Ectodermal cell (in vitro differentiated cells): ENCODE results near the gene SLC39A2.

Experiments used
- H3K27ac ChIP-seq: 2 replicates; pipeline ENCODE4 v1.7.0; 2013; ENCODE audit warnings: mild to moderate bottlenecking, low read depth, low read length; ENCODE audit not compliant: insufficient read depth, poor library complexity, severe bottlenecking
- H3K27me3 ChIP-seq: 2 replicates; pipeline ENCODE4 v1.7.0; 2013; ENCODE audit warnings: mild to moderate bottlenecking, low read length; ENCODE audit not compliant: insufficient read depth, control insufficient read depth, poor library complexity, severe bottlenecking
- H3K36me3 ChIP-seq: one replicate; pipeline ENCODE4 v1.7.0; 2013; ENCODE audit warnings: low read length; ENCODE audit not compliant: control insufficient read depth, insufficient read depth
- H3K4me1 ChIP-seq: one replicate; pipeline ENCODE4 v1.7.0; 2013; ENCODE audit warnings: low read length; ENCODE audit not compliant: control insufficient read depth, insufficient read depth
- H3K4me3 ChIP-seq: 2 replicates; pipeline ENCODE4 v1.7.0; 2013; ENCODE audit warnings: low read depth, low read length, control low read depth; ENCODE audit not compliant: insufficient read depth
- H3K9me3 ChIP-seq: 2 replicates; pipeline ENCODE4 v1.7.0; 2013; ENCODE audit warnings: mild to moderate bottlenecking, low read length, moderate library complexity; ENCODE audit not compliant: control insufficient read depth
- WGBS, 2 experiments: methylation state at CpG; one replicate each; pipeline ENCODE4 v1.1.7; 2013; ENCODE audit warnings: missing lambda C conversion rate in 2 of 2; 5-methylcytosine and 5-hydroxymethylcytosine counted together

SLC39A2 gene

GRCh38 chr14:21024585-21025370 lies 25.7 kb downstream of the SLC39A2 start, which contains the start of gene NDRG2:
NDRG2 (minus strand) TSS chr14:21025061; CDS start chr14:21023315, 1,746 bp downstream.
- Histone ChIP-seq H3K4me3 (peak within 1 kb of the TSS; percentile 46), H3K27ac (no peak within 1 kb of the TSS), H3K27me3 (peaks cover 58% of the 10 kb centered on the region), H3K4me1 (peaks cover 16% of the 10 kb centered on the region), H3K36me3 (no peaks in the 10 kb centered on the region), H3K9me3 (no peaks in the 10 kb centered on the region)
- 1% methylated on average over 63 to 71 of the region's 72 CpGs for WGBS, 2 experiments

GRCh38 chr14:21025371-21026273 lies 26.5 kb downstream of the SLC39A2 start:
- peaks cover 16% of the 10 kb centered on the region for H3K4me1 ChIP-seq
- peak overlapping the region; percentile 46 for H3K4me3 ChIP-seq
- H3K36me3 ChIP-seq = no peaks in the 10 kb centered on the region
- H3K27ac ChIP-seq = no peak overlapping the region
- H3K27me3 ChIP-seq = peaks cover 58% of the 10 kb centered on the region
- 1% methylated on average over 51 to 54 of the region's 58 CpGs for WGBS, 2 experiments
- H3K9me3 ChIP-seq = no peaks in the 10 kb centered on the region

DNA sequence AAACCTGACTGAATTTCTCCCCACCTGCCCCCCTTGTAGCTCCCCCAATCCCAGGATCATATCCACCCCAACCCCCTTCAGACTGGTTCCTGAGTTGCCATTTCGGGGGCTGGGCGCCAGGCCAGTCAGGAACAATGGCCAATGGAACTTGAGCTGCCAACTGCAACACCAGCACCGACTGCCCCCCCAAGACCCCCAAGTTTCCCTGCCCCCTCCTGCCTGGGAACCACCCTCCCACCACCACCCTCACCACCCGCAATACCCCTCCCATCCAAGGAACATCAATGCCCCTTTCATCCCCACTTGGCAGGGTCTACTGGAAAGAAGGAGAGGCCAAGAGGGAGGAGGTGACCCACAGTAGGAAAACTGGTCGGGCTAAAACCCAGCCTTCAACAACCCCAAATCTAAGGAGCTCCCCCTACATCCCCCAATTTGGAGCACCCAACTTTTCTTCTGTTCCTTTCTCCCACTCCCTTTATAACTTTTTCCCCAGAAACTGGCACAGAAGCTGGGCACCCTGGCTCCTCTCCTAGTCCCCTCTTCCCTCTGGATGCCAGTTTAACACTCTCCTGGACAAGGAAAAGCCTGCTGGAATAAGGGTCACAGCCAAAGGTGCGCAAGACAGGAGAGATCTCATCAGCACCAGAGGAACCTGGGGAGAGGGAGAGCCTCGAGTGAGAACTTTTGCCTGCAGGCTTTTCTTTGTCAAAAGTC lies 27.3 kb downstream of the SLC39A2 start:
- Histone ChIP-seq H3K27me3 (peaks cover 57% of the 10 kb centered on the region), H3K27ac (no peak overlapping the region), H3K9me3 (no peaks in the 10 kb centered on the region), H3K4me3 (no peak overlapping the region), H3K36me3 (no peaks in the 10 kb centered on the region), H3K4me1 (peaks cover 16% of the 10 kb centered on the region)
- WGBS, 2 experiments = 56 to 58% methylated on average over 6 to 7 of the region's 7 CpGs

GRCh38 chr14:21026988-21027315 lies 27.9 kb downstream of the SLC39A2 start:
- Histone ChIP-seq H3K36me3 (no peaks in the 10 kb centered on the region), H3K27ac (no peak overlapping the region), H3K4me3 (no peak overlapping the region), H3K27me3 (peaks cover 52% of the 10 kb centered on the region), H3K4me1 (peaks cover 16% of the 10 kb centered on the region), H3K9me3 (no peaks in the 10 kb centered on the region)
- 49 to 55% methylated on average over 3 of the region's 3 CpGs for WGBS, 2 experiments

DNA sequence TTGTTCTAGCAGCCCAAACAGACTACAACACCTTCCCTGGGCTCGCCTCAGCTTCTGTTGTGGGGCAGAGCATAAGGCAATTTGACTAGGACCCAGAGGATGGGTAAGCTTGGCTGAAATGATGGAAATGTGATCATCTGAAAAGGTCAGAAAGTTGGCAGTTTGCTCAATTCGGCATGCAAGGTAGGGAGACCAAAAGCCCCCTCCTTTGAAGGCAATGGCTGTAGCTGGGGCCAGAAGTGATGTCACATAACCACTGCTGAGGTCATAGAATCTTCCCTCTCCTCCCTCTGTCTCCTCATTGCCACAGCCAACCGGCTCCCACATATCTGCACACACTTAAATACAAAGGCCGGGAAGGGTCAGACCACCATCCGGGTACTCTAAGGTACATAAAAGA lies 30.8 kb downstream of the SLC39A2 start, which contains the start of gene TPPP2:
TSS of gene TPPP2 (plus strand) at position 301 of the 400 bp plus-strand sequence. CDS start 365 bp downstream, outside the sequence.
- WGBS, 2 experiments = 86 to 98% methylated on average over 5 of the region's 5 CpGs
- peaks cover 22% of the 10 kb centered on the region for H3K27me3 ChIP-seq
- H3K4me3 ChIP-seq = no peak within 1 kb of the TSS
- no peaks in the 10 kb centered on the region for H3K36me3 ChIP-seq
- no peaks in the 10 kb centered on the region for H3K9me3 ChIP-seq
- H3K27ac ChIP-seq = no peak within 1 kb of the TSS
- peaks cover 12% of the 10 kb centered on the region for H3K4me1 ChIP-seq

GRCh38 chr14:21030531-21030930 lies 31.4 kb downstream of the SLC39A2 start:
- Histone ChIP-seq H3K9me3 (no peaks in the 10 kb centered on the region), H3K4me1 (peaks cover 12% of the 10 kb centered on the region), H3K27me3 (peaks cover 16% of the 10 kb centered on the region), H3K4me3 (no peak overlapping the region), H3K27ac (no peak overlapping the region), H3K36me3 (no peaks in the 10 kb centered on the region)
- WGBS, 2 experiments = 90 to 92% methylated on average over 12 of the region's 12 CpGs

GRCh38 chr14:21032326-21033132 lies 33.4 kb downstream of the SLC39A2 start:
- WGBS, 2 experiments = 85 to 92% methylated on average over 4 to 5 of the region's 5 CpGs
- Histone ChIP-seq H3K27me3 (no peaks in the 10 kb centered on the region), H3K4me1 (no peaks in the 10 kb centered on the region)

GRCh38 chr14:21033133-21033698 lies 34.1 kb downstream of the SLC39A2 start:
- Histone ChIP-seq H3K36me3 (no peaks in the 10 kb centered on the region), H3K27ac (no peak overlapping the region), H3K27me3 (no peaks in the 10 kb centered on the region), H3K9me3 (no peaks in the 10 kb centered on the region), H3K4me1 (no peaks in the 10 kb centered on the region), H3K4me3 (no peak overlapping the region)
- WGBS, 2 experiments = 91 to 96% methylated on average over 4 of the region's 4 CpGs

More at GRCh38 chr14:21032326-21033132, 33.4 kb downstream of the SLC39A2 start:
- Histone ChIP-seq H3K36me3 (no peaks in the 10 kb centered on the region), H3K9me3 (no peaks in the 10 kb centered on the region), H3K4me3 (no peak overlapping the region), H3K27ac (no peak overlapping the region)

- no peaks in the 10 kb centered on the region for H3K36me3 ChIP-seq
- H3K4me3 ChIP-seq = no peak within 1 kb of the TSS
- WGBS, 2 experiments = 87 to 90% methylated on average over 5 of the region's 5 CpGs
- H3K4me1 ChIP-seq = peaks cover 4% of the 10 kb centered on the region
- no peak within 1 kb of the TSS for H3K27ac ChIP-seq
- H3K9me3 ChIP-seq = no peaks in the 10 kb centered on the region
- H3K27me3 ChIP-seq = no peaks in the 10 kb centered on the region
Measured at GRCh38 chr14:21034707-21035106, 35.6 kb downstream of the SLC39A2 start, which contains the start of gene RNASE13. RNASE13 (minus strand) TSS chr14:21034807; CDS start chr14:21034288, 519 bp downstream.
